Activated CD4-positive, alpha-beta T cell treated with anti-CD3 and anti-CD28 coated beads, Interleukin-2, amount 50 U/mL, for 4 hours (primary cell): Measurements from ENCODE around the gene TRABD.

Experiments used
- DNase-seq, 2 experiments: peaks; one replicate each; pipeline ENCODE4 v3.0.0-alpha.2; 2020

TRABD gene

DNA sequence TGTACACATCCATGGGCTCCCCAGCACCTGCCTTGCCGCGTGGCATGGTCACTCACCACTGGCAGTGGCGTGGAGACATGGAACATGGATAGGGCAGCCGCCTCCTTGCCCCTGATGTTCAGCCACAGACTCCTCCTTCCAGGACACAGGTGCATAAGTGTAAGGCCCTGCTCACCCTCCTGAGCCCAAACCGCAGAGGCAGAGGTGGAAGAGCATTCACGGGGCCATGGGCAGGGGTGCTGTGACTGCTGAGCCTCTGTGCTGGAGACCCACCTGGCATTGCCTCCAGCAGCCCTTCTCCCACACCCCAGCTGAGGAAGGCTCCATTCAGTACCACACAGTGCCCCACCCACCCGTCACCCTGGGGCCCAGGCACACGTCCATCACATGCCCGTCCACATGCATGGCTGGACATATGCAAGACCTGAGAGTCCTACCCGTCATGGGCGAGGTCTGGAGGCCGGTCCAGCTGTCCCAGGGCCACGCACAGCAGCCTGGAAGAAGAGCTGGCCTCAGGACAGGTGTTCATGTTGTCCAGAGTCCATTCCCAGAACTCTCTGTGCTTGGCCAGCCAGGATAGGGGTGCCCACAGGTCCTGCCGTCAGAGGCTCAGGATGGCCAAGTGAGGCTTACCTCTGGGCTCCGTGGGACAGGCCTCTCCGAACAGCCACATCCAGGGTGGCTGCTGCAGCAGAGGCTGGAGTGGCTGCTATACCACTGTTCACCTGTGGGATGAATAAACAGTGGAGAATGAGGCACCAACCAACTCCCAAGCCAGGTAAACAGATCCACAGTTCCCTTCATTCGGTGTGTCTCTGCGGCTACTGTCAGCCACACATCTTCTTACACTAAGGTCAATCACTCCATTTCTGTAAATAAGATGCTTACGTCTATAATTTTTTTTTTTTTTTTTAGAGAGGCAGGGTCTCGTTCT lies 60.8 kb downstream of the TRABD start:
- no peak for DNase-seq

- DNase-seq, result no peak
Observed at GRCh38 chr22:50247748-50248147, 62.0 kb downstream of the TRABD start.

DNA sequence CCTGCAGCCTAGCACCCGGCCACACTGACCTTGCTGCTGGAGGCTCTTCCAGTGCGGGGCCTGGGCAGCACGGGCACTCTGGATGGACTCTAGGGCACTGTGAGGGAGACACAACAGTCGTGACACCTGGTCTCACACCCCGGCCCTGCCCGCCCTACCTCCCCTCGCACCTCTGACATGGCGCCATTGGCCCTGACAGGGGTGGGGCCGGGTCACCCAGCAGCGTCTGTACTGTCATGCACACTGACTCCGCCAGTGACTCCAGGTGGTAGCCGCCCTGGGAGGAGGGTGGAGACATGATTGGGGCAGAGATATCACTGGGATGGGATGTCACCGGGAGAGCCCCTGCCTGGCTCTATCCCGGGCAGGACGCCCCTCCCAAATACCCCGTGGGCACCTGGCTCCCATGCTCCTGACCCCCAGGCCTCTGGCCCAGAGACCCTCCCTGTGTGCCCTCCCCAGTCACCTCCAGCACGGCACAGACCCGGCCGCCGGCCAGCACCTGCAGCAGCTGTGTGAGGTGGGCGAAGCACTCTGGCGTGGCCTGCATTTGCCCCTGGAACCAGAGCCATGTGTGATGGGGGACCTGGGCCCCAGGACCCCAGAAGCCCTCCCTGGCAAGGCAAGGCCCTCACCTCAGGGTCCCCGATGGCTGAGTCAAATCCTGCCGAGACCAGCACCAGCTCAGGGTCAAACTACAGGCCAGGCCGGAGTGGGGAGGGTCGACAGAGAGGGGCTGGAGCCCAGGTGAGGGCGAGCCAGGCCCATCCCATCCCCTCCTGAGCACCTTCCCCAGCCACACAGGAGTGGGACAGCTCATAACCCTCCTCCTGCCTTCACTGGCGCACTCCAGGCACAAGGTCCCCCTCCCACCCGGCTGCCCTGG lies 62.7 kb downstream of the TRABD start:
- no peak for DNase-seq
